OCI-LY7 (cell line): ENCODE data around the gene ANO1.

Experiments used
- CTCF ChIP-seq: fragments of 200-600 bp; sonication (generic); conservative IDR thresholded peaks from 2 replicates; pipeline ENCODE4 v1.5.1; 2014; ENCODE audit warnings: mild to moderate bottlenecking, antibody characterized with exemption, low read length, moderate library complexity, mixed read lengths
- EZH2phosphoT487 ChIP-seq: fragments of 200-600 bp; sonication (generic); IDR thresholded peaks from 2 replicates; pipeline ENCODE4 v1.6.1; 2018; ENCODE audit warnings: low read depth, borderline replicate concordance, mild to moderate bottlenecking, mixed run types, antibody characterized with exemption, low read length, moderate library complexity, mixed read lengths

- TF ChIP-seq CTCF: no peak
- no peak for TF ChIP-seq EZH2phosphoT487
These were observed 155.4 kb downstream of the ANO1 start for GRCh38 chr11:70233511-70233934.
